OCI-LY1 (cell line): ENCODE results near the gene BCAN.

Experiments used
- H2AFZ ChIP-seq: fragments of 200-600 bp; sonication (generic), shearing (Covaris generic); 2 replicates; pipeline ENCODE4 v1.6.0; 2014; ENCODE audit warnings: antibody characterized with exemption, mild to moderate bottlenecking, low read length
- H3F3A ChIP-seq: fragments of 200-600 bp; sonication (generic), shearing (Covaris generic); 2 replicates; pipeline ENCODE4 v1.6.0; 2014; ENCODE audit warnings: mild to moderate bottlenecking, antibody characterized with exemption, low read length, moderate library complexity; ENCODE audit not compliant: insufficient read depth
- H3K27ac ChIP-seq: fragments of 200-600 bp; sonication (generic); 2 replicates; pipeline ENCODE4 v1.5.1; 2014; ENCODE audit warnings: low read length, mixed run types, mild to moderate bottlenecking, low read depth; ENCODE audit not compliant: poor library complexity, severe bottlenecking
- H3K27me3 ChIP-seq: fragments of 200-600 bp; sonication (generic); 2 replicates; pipeline ENCODE4 v1.6.0; 2014; ENCODE audit warnings: antibody characterized with exemption, mild to moderate bottlenecking, low read length, moderate library complexity; ENCODE audit not compliant: insufficient read depth
- H3K36me3 ChIP-seq: fragments of 200-600 bp; sonication (generic); 2 replicates; pipeline ENCODE4 v1.6.1; 2014; ENCODE audit warnings: mild to moderate bottlenecking, antibody characterized with exemption, low read length, moderate library complexity, mixed read lengths; ENCODE audit not compliant: insufficient read depth
- H3K4me1 ChIP-seq: fragments of 200-600 bp; sonication (generic); 2 replicates; pipeline ENCODE4 v1.5.1; 2014; ENCODE audit warnings: mild to moderate bottlenecking, low read length, moderate library complexity; ENCODE audit not compliant: insufficient read depth, severe bottlenecking
- H3K4me2 ChIP-seq: fragments of 200-600 bp; sonication (generic), shearing (Covaris generic); 2 replicates; pipeline ENCODE4 v1.6.1; 2014; ENCODE audit warnings: low read length
- H3K4me3 ChIP-seq: fragments of 200-600 bp; sonication (generic); 2 replicates; pipeline ENCODE4 v1.5.1; 2014; ENCODE audit warnings: low read length, low read depth, mild to moderate bottlenecking, mixed read lengths; ENCODE audit not compliant: poor library complexity, severe bottlenecking
- H3K79me2 ChIP-seq: fragments of 200-600 bp; shearing (Covaris generic); 2 replicates; pipeline ENCODE4 v1.6.1; 2016; ENCODE audit warnings: mixed run types, low read length, mixed read lengths; ENCODE audit not compliant: insufficient read depth
- H3K9ac ChIP-seq: fragments of 200-600 bp; sonication (generic), shearing (Covaris generic); 2 replicates; pipeline ENCODE4 v1.6.1; 2014; ENCODE audit warnings: mild to moderate bottlenecking, low read length, mixed read lengths
- H3K9me2 ChIP-seq: fragments of 200-600 bp; sonication (generic), shearing (Covaris generic); 2 replicates; pipeline ENCODE4 v1.6.1; 2014; ENCODE audit warnings: low read depth, mild to moderate bottlenecking, low read length, mixed read lengths
- H3K9me3 ChIP-seq: fragments of 200-600 bp; shearing (Covaris generic); 2 replicates; pipeline ENCODE4 v1.6.1; 2014; ENCODE audit warnings: low read length, mixed read lengths
- H4K20me1 ChIP-seq: fragments of 200-600 bp; sonication (generic), shearing (Covaris generic); 2 replicates; pipeline ENCODE4 v1.6.0; 2016; ENCODE audit warnings: mild to moderate bottlenecking, low read length; ENCODE audit not compliant: insufficient read depth
- CTCF ChIP-seq: fragments of 200-600 bp; sonication (generic), shearing (Covaris generic); IDR thresholded peaks from 2 replicates; pipeline ENCODE4 v1.5.1; 2017; ENCODE audit warnings: mild to moderate bottlenecking, antibody characterized with exemption, low read length, moderate library complexity, mixed read lengths
- EZH2 ChIP-seq: fragments of 200-600 bp; sonication (generic), shearing (Covaris generic); IDR thresholded peaks from 2 replicates; pipeline ENCODE4 v1.8.0; 2017; ENCODE audit warnings: borderline replicate concordance, mixed run types, mild to moderate bottlenecking, antibody characterized with exemption, low read length, moderate library complexity, mixed read lengths

BCAN gene

GRCh38 chr1:156694690-156694962, 52.7 kb downstream of the BCAN start:
- H2AFZ ChIP-seq = no peak overlapping the region

GRCh38 chr1:156696755-156697154, 54.8 kb downstream of the BCAN start:
- H3K27ac ChIP-seq = no peak overlapping the region
- no peaks in the 10 kb centered on the region for H3F3A ChIP-seq
- no peaks in the 10 kb centered on the region for H3K36me3 ChIP-seq
- H3K9me3 ChIP-seq = no peaks in the 10 kb centered on the region
- no peak overlapping the region for H3K9ac ChIP-seq
- no peaks in the 10 kb centered on the region for H3K9me2 ChIP-seq
- H2AFZ ChIP-seq = no peak overlapping the region
- no peaks in the 10 kb centered on the region for H3K4me1 ChIP-seq
- H3K4me3 ChIP-seq = no peak overlapping the region
- no peaks in the 10 kb centered on the region for H3K79me2 ChIP-seq
- no peak for TF ChIP-seq CTCF
- no peak for TF ChIP-seq EZH2
- 0 out of 2 replicates have a peak, but pooled peaks cover 6% of the 10 kb centered on the region for H3K27me3 ChIP-seq
- no peak overlapping the region for H3K4me2 ChIP-seq
- H4K20me1 ChIP-seq = no peaks in the 10 kb centered on the region

More at GRCh38 chr1:156694690-156694962, 52.7 kb downstream of the BCAN start:
- Histone ChIP-seq H3K4me1 (no peaks in the 10 kb centered on the region), H3K4me3 (no peak overlapping the region), H3K9me2 (no peaks in the 10 kb centered on the region), H3K27ac (no peak overlapping the region), H3F3A (no peaks in the 10 kb centered on the region), H4K20me1 (no peaks in the 10 kb centered on the region), H3K36me3 (no peaks in the 10 kb centered on the region), H3K27me3 (peaks cover 11% of the 10 kb centered on the region), H3K79me2 (no peaks in the 10 kb centered on the region), H3K4me2 (no peak overlapping the region), H3K9me3 (no peaks in the 10 kb centered on the region), H3K9ac (no peak overlapping the region)
- TF ChIP-seq CTCF = no peak

- Histone ChIP-seq H3K36me3 (no peaks in the 10 kb centered on the region), H3K4me1 (no peaks in the 10 kb centered on the region), H3K79me2 (no peaks in the 10 kb centered on the region), H3K27ac (no peak overlapping the region), H4K20me1 (no peaks in the 10 kb centered on the region), H3K4me3 (no peak overlapping the region), H3K9me3 (no peaks in the 10 kb centered on the region), H3K9me2 (no peaks in the 10 kb centered on the region), H3K9ac (no peak overlapping the region), H3K4me2 (no peak overlapping the region), H3K27me3 (0 out of 2 replicates have a peak, but pooled peaks cover 3% of the 10 kb centered on the region), H3F3A (no peaks in the 10 kb centered on the region), H2AFZ (no peak overlapping the region)
- TF ChIP-seq EZH2 (no peak), CTCF (no peak)
Measured at GRCh38 chr1:156697481-156697880, 55.6 kb downstream of the BCAN start.
